Loucy (cell line): ENCODE results near the gene MAP3K13.

Experiments used
- H2AFZ ChIP-seq: fragments of 200-600 bp; sonication (generic); 2 replicates; pipeline ENCODE4 v1.6.0; 2016; ENCODE audit warnings: antibody characterized with exemption, mild to moderate bottlenecking, low read length, moderate library complexity
- H3F3A ChIP-seq: fragments of 200-600 bp; 2 replicates; pipeline ENCODE4 v1.6.0; 2016; ENCODE audit warnings: antibody characterized with exemption, low read depth, mild to moderate bottlenecking
- H3K27me3 ChIP-seq: fragments of 200-600 bp; sonication (generic); 2 replicates; pipeline ENCODE4 v1.6.1; 2014; ENCODE audit warnings: low read length, mild to moderate bottlenecking; ENCODE audit not compliant: insufficient read depth, poor library complexity, severe bottlenecking
- H3K36me3 ChIP-seq: fragments of 200-600 bp; sonication (generic); 2 replicates; pipeline ENCODE4 v1.6.1; 2016; ENCODE audit warnings: low read length; ENCODE audit not compliant: insufficient read depth
- H3K4me1 ChIP-seq: fragments of 200-600 bp; sonication (generic); 2 replicates; pipeline ENCODE4 v1.5.1; 2014; ENCODE audit warnings: low read length, mild to moderate bottlenecking; ENCODE audit not compliant: insufficient read depth, poor library complexity, severe bottlenecking
- H3K4me2 ChIP-seq: fragments of 200-600 bp; sonication (generic); 2 replicates; pipeline ENCODE4 v1.6.0; 2014; ENCODE audit warnings: antibody characterized with exemption, low read length, low read depth, mild to moderate bottlenecking; ENCODE audit not compliant: poor library complexity, severe bottlenecking
- H3K4me3 ChIP-seq: fragments of 200-600 bp; sonication (generic); 2 replicates; pipeline ENCODE4 v1.5.1; 2014; ENCODE audit warnings: low read length, mild to moderate bottlenecking, mixed read lengths; ENCODE audit not compliant: poor library complexity, severe bottlenecking
- H3K79me2 ChIP-seq: fragments of 200-600 bp; sonication (generic); 2 replicates; pipeline ENCODE4 v1.6.1; 2014; ENCODE audit warnings: low read length; ENCODE audit not compliant: insufficient read depth
- H3K9ac ChIP-seq: fragments of 200-600 bp; sonication (generic); 2 replicates; pipeline ENCODE4 v1.6.0; 2014; ENCODE audit warnings: mild to moderate bottlenecking, low read depth, low read length, moderate library complexity; ENCODE audit not compliant: poor library complexity, severe bottlenecking
- H3K9me2 ChIP-seq: fragments of 200-600 bp; sonication (generic); replicated peaks from 2 replicates; pipeline ENCODE4 v1.6.1; 2016; ENCODE audit warnings: low read depth, low read length, mixed read lengths
- H3K9me3 ChIP-seq: fragments of 200-600 bp; sonication (generic); 2 replicates; pipeline ENCODE4 v1.6.1; 2014; ENCODE audit warnings: mild to moderate bottlenecking, antibody characterized with exemption, low read length, low read depth; ENCODE audit not compliant: insufficient read depth
- H4K20me1 ChIP-seq: fragments of 200-600 bp; sonication (generic); 2 replicates; pipeline ENCODE4 v1.6.0; 2014; ENCODE audit warnings: antibody characterized with exemption, low read length, mild to moderate bottlenecking; ENCODE audit not compliant: insufficient read depth, poor library complexity, severe bottlenecking
- EZH2phosphoT487 ChIP-seq: fragments of 200-600 bp; IDR thresholded peaks from 2 replicates; pipeline ENCODE4 v1.6.1; 2018; ENCODE audit warnings: antibody characterized with exemption, mild to moderate bottlenecking, moderate library complexity, borderline replicate concordance
- TF ChIP-seq, protein P1 (sequence below): fragments of 200-600 bp; sonication (generic); conservative IDR thresholded peaks from 2 replicates; pipeline ENCODE4 v1.5.1; 2014; ENCODE audit warnings: mild to moderate bottlenecking, antibody characterized with exemption, low read length

The MAP3K13 gene

DNA sequence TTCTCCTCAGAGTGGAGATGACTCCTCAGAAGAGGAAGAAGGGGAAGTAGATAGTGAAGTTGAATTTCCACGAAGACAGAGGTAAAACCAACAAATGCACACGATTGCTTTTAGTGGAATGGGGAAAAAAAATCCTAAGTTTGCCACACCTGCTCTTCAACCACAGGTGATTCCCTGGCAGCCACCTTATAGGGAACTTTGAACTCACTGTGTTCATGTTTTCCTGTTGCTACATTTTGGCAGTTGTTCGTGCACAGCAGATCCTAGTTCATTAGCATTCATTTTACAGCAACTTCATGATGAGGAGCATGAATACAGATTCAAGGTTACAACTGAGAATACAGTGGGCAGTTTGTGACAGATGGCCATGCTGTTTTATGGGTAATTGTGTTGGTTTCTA is 114.4 kb downstream of the MAP3K13 start:
- H3K9me3 ChIP-seq = no peaks in the 10 kb centered on the region
- H2AFZ ChIP-seq = no peak overlapping the region
- no peaks in the 10 kb centered on the region for H3K27me3 ChIP-seq
- H3K9ac ChIP-seq = no peak overlapping the region
- H4K20me1 ChIP-seq = no peaks in the 10 kb centered on the region
- no peaks in the 10 kb centered on the region for H3K4me1 ChIP-seq
- H3K36me3 ChIP-seq = no peaks in the 10 kb centered on the region
- no peak overlapping the region for H3K4me2 ChIP-seq
- H3K9me2 ChIP-seq = no peaks in the 10 kb centered on the region
- no peak overlapping the region for H3K4me3 ChIP-seq
- no peaks in the 10 kb centered on the region for H3K79me2 ChIP-seq
- no peaks in the 10 kb centered on the region for H3F3A ChIP-seq
- TF ChIP-seq, protein P1, sequence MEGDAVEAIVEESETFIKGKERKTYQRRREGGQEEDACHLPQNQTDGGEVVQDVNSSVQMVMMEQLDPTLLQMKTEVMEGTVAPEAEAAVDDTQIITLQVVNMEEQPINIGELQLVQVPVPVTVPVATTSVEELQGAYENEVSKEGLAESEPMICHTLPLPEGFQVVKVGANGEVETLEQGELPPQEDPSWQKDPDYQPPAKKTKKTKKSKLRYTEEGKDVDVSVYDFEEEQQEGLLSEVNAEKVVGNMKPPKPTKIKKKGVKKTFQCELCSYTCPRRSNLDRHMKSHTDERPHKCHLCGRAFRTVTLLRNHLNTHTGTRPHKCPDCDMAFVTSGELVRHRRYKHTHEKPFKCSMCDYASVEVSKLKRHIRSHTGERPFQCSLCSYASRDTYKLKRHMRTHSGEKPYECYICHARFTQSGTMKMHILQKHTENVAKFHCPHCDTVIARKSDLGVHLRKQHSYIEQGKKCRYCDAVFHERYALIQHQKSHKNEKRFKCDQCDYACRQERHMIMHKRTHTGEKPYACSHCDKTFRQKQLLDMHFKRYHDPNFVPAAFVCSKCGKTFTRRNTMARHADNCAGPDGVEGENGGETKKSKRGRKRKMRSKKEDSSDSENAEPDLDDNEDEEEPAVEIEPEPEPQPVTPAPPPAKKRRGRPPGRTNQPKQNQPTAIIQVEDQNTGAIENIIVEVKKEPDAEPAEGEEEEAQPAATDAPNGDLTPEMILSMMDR = no peak
- TF ChIP-seq EZH2phosphoT487 = no peak

DNA sequence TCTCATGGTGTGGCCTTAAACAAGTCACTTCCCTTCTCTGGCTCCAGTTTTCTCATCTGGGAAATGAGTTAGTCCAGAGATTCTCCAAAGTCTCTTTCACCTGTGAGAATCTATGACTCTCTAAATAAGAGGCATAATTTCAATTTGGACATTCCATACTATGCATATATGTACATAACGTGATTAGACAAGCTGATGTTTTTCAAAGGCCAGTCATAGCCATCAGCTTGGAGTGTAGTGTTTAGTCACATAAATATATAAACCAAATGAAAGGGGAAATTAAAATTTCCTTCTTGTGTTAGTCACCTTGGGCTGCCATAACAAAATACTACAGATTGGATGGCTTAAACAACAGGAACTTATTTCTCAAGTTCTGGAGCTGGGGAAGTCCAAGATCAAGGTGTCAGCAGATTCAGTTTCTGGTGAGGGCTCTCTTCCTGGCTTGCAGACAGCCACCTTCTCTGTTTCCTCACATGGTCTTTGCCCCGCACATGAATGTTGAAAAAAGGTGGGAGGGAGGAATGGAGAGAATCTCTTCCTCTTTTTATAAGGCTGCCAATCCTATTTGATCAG is 116.5 kb downstream of the MAP3K13 start:
- Histone ChIP-seq H3K4me1 (peaks cover 7% of the 10 kb centered on the region), H2AFZ (no peak overlapping the region), H3F3A (no peaks in the 10 kb centered on the region), H3K4me2 (no peak overlapping the region), H3K36me3 (no peaks in the 10 kb centered on the region), H3K4me3 (no peak overlapping the region), H3K79me2 (no peaks in the 10 kb centered on the region), H3K27me3 (no peaks in the 10 kb centered on the region), H3K9me2 (no peaks in the 10 kb centered on the region), H3K9me3 (no peaks in the 10 kb centered on the region), H4K20me1 (no peaks in the 10 kb centered on the region), H3K9ac (no peak overlapping the region)
- TF ChIP-seq EZH2phosphoT487 = no peak
- TF ChIP-seq, protein P1 = no peak

DNA sequence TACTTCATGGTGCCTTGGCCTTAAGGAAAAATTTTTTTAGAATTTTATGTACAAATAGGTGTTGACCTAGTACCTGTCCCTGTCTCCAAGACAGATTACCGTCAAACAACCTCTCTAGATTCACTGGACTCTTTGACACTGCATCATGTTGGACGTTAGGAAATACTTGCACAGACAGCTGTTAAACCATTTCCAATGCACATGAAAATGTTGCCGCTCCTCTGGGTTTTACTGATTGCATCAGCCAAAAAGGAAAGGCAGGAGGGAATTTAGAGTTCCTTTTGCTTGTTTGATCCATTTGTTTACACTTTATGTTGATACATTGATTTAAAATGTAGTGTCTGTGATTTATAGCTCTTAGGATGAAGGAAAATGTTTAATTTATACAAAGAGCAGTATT is 121.4 kb downstream of the MAP3K13 start:
- Histone ChIP-seq H3K4me2 (no peak overlapping the region), H3F3A (no peaks in the 10 kb centered on the region)
- TF ChIP-seq, protein P1 = no peak
- no peak for TF ChIP-seq EZH2phosphoT487

More for the DNA sequence above, 121.4 kb downstream of the MAP3K13 start:
- Histone ChIP-seq H3K79me2 (no peaks in the 10 kb centered on the region), H2AFZ (no peak overlapping the region), H3K9me3 (no peaks in the 10 kb centered on the region), H3K36me3 (peaks cover 9% of the 10 kb centered on the region; the same call in 1 of the 2 replicates), H3K9ac (no peak overlapping the region), H3K9me2 (no peaks in the 10 kb centered on the region), H3K4me3 (no peak overlapping the region), H4K20me1 (no peaks in the 10 kb centered on the region), H3K4me1 (peaks cover 7% of the 10 kb centered on the region), H3K27me3 (no peaks in the 10 kb centered on the region)
